Measurements from ENCODE around the gene ANGPT4.
"Not testable (repeated sequence)": the region's sequence is repeated elsewhere in the genome, so short reads cannot be mapped to it uniquely, and the experiment has no call there.

ANGPT4 gene

DNA sequence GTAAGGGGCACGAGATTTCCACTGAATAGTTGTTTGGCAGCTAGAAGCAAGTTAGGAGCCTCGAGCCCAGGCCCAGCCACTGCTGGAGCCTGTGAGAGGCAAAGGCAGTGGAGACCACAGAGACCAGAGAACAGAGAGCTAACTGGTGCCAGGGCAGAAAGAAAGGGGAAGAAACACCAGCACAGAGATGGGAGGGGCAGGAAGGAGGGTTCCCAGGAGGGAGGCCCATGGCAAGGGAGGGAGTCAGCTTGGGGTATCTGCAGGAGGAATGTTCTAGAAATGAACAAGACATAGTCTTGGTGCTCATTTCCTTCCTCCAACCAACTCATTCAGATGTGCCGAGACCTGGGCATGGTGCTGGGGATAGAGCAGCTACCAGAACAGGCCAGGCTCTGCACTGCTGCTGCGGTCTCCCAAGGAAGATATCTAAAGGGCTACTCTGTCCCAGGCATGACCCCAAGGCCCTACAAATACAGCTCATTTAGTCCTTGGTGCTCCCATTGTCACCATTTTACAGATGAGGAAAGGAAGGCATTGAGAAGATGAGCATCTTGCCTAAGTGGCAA is 10.7 kb downstream of the ANGPT4 start:
- no peak for DNase-seq (ENCODE audit: low spot score)

DNA sequence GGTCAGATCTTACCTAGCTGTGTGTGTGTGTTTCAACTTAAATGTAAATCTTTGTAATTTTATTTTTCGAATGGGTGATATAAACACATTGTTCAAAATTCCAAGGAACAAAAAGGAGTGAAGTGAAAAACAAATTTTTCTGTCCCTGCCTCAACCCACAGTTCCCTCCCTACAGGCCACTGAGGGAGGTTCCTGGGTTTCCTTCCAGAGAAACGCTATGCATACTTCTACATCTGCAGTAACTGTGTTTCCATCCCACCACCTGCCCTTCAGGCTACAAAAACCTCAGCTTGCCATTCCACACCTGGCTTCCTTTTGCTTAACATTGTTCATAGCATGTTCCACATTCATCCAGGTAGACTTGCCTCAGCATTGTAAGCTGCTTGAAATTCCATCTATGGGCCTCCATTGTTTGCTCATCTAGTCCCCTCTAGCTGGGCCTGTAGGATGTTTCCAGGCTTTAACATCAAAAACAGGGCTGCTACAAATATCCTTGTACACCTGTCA is 12.0 kb downstream of the ANGPT4 start:
- no peak for DNase-seq (ENCODE audit: low spot score)

DNA sequence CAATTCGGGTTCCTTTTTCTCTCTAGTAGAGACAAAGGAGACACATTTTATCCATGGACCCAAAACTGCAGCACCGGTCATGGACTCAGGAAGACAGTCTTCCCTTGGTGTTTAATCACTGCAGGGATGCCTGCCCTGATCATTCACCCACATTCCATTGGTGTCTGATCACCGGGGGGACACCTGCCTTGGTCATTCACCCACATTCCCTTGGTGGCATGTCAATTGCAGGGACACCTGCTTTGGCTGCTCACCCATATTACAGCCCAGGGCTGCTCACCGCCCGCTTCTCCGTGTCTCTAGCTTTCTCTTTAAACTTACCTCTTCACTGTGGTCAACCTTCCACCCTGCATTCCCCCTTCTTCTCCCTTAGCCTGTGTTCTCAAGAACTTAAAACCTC is 18.7 kb downstream of the ANGPT4 start:
- DNase-seq (ENCODE audit: low spot score): not testable (repeated sequence)

DNA sequence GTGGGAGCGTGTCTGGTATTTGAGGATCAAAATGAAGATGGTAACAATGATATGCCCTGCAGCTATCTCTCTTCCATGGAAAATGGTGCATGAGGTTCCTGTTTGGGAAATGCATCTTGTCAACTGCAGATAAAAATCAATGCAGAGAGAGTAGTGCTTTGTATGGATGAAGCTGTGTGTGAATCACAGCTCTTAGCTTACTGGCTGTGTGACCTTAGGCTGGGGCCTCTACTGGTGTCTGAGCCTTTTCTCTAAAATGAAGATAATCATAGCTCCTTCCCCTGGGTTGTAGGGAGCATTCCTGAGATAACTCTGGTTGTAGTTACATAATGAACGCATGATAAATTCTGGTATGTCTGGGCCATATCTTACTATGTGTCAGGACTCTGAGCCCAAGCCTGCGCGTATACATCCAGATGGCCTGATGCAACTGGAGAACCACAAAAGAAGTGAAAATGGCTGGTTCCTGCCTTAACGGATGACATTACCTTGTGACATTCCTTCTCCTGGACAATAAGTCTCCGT is 19.6 kb downstream of the ANGPT4 start:
- no peak for DNase-seq (ENCODE audit: low spot score)

DNA sequence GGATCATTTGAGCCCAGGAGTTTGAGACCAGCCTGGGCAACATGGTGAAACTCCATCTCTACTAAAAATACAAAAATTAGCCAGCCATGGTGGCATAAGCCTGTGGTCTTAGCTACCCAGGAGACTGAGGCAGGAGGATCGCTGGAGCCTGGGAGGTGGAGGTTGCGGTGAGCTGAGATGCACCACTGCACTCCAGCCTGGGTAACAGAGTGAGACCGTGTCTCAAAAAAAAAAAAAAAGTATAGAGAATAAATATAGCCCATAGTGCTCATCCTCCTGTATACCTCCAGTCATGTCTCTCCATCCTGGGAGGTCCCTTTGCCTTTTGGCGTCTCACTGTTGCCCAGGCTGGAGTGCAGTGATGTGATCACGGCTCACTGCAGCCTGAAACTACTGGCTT is 23.8 kb downstream of the ANGPT4 start:
- DNase-seq (ENCODE audit: low spot score): not testable (repeated sequence)

DNA sequence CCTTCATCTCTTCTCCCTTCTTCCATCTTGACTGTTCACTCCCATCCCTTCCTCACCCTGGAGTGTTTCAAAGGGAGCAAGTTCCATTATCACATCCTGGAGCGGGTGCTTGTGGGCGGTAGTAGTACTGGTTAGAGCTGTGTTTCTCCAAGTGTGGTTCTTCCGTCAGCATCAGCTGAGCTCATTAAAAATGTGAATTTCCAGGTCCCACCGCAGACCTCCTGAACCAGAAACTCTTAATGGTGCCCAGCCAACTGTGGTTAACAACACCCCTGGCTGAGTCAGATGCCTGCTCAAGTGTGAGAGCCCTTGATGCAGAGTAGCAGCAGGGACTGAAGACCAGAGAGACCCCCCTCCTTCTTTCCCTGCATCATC is 24.4 kb downstream of the ANGPT4 start:
- no peak for DNase-seq (ENCODE audit: low spot score)

DNA sequence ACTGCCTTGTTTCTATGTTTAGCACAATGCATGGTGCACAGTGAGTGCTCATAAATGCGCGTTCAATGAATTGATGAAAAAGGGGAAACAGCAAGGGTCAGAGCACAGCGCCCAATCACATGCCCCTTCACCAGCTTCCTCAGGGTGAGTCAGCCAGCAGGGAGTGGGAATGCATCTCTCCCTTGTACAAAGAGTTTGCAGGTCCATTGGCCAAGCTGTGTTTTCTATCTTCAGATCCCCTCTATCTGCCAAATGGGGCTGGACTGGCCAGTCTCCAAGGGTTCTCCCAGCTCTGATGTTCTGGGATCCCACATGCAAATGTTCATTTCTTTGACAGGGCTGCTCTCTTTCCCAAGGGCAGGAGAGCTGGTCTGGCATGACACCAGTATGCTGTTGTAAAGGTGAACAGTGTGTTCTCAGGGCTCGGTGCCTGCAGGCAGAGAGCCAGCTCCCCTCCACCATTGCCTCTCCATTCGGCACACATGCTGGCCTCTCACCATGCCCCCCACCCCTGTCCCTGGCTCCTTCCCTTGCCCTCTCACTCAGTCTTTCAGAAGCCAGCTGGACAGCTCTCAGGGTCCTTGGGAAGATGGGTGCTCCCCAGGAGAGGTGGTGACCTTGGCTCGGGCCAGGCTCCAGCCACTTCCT is 25.0 kb downstream of the ANGPT4 start:
- no peak for DNase-seq (ENCODE audit: low spot score)

DNA sequence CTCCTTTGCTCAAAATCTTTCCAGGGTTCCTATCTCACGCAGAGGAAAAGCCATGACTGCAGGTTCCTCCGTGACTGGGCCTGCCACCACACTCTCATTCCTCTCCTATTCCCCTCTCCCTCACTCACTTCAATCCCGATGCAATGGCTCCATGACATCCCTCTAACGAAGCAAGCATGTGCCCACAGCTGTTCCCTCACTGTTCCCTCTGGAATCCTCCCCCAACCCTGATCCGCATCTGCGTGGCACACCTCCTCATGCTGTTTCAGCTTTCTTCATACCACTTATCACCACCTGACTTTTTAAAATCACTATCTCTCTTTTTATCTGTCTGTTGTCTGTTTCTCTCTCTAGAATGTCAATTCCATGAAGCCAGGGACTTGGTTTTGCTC is 25.5 kb downstream of the ANGPT4 start:
- DNase-seq (ENCODE audit: low spot score): no peak

GRCh38 chr20:889932-890463 is 26.1 kb downstream of the ANGPT4 start:
- DNase-seq (ENCODE audit: low spot score): no peak

DNA sequence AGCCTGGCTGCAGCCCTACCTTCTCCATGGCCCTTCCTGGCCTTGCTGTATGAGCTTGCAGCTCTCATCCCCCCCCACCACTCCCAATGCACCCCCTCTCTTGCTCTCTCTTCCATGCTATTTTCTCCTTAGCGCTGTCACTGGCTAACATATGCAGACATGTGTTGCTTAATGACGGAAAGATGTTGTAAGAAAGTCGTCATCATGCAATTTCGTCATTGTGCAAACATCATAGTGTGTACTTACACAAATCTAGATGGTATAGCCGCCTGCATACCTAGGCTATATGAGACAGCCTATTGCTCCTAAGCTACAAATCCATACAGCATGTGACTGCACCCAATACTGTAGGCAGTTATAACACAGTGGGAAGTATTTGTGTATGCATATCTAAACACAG is 27.0 kb downstream of the ANGPT4 start:
- DNase-seq (ENCODE audit: low spot score): no peak

DNA sequence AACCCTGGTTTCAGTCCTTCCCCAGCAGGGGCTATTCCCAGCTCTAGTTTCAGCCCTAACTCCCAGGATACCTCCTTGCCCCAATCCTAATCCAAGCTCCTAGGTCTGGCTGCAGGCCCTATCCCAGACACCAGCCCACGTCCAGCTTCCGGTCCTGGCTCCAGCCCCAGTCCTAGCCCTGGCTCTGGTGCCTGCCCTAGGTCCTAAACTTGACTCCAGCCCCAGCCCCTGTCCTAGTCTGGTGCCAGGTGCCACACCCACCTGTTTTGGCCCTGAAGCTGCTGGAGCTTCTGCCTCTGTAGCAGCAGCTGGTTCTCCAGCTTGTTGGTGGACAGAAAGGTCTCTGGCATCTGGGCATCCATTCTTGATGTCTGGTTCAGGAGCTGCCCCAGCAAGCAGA is 28.1 kb downstream of the ANGPT4 start:
- DNase-seq (ENCODE audit: low spot score): no peak

DNA sequence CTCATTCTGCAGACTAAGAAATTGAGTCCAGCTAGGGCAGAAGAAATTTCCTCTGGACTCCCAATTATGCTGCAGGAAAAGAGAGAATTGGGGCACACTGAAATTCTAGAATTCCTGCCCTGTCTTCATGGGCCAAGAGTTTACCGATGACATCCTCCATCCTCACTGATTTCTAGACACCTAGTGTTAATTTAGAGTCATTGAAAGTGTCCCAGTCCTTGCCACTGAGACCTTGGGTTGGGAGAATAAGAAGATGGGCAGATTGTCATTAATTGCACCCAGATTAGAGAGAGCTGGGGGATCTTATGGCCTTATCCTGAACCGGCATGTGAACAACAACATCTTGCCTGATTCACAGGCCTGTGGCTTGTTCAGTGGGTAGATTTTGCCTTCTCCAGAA is 29.0 kb downstream of the ANGPT4 start:
- no peak for DNase-seq (ENCODE audit: low spot score)

GRCh38 chr20:884983-885952 is 30.9 kb downstream of the ANGPT4 start:
- peak; percentile 48 for DNase-seq (ENCODE audit: low spot score)

DNA sequence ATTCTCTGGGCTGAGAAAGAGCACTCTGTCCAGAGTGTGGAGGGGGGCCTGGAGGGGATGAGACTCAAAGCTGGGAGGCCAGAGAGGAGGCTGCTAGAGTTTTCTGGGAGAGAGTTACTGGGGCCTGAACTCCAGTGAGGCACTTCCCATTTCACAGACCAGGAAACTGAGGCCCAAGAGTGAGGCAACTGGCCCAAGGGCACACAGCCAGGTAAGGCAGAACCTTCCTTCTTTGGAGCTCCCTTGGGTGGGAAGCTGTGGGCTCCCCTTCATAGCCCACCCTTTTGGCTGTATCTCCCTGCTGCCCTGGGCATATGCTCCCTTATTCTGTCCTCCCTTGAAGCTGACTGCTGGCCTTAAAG is 34.4 kb downstream of the ANGPT4 start:
- DNase-seq (ENCODE audit: low spot score): no peak

DNA sequence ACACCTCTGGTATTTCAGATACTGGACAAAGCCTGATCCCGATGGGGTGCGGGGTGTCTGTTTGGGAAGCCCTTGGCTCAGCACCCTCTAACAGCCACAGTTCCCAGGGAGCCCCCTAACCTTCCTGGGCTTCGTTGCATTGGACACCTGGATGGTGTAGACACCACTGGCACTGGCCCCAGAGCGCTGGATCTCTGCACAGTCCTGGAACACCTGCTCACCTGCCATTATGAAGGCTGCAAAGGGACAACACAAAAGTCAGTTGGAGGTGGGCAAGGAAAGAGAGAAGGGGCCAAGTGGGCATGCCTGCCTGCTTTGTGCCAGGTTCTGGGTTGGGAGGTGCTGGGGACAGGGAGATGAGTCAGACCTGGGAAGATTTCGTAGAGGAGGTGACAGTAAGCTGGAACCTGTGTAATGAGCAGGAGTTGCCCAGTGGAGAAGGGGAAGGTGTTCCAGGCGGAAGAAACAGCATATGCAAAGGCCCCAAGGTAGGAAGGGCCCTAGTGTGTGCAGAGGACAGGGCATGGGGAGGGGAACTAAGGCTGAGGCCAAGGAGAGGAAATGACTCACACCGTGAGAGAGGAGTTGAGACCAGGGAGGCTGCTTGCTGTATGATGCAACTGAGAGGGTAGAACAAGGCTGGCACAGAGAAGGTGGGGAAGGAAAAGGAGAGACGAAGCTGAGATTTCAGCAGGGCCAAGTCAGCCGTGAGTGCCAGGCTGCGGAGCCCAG is 34.9 kb downstream of the ANGPT4 start:
- DNase-seq (ENCODE audit: low spot score): peak; percentile 50

GRCh38 chr20:879626-880025 is 36.5 kb downstream of the ANGPT4 start:
- no peak for DNase-seq (ENCODE audit: low spot score)

- peak; percentile 38 for DNase-seq (ENCODE audit: low spot score)
Observed at GRCh38 chr20:878511-879307, 37.4 kb downstream of the ANGPT4 start.

DNA sequence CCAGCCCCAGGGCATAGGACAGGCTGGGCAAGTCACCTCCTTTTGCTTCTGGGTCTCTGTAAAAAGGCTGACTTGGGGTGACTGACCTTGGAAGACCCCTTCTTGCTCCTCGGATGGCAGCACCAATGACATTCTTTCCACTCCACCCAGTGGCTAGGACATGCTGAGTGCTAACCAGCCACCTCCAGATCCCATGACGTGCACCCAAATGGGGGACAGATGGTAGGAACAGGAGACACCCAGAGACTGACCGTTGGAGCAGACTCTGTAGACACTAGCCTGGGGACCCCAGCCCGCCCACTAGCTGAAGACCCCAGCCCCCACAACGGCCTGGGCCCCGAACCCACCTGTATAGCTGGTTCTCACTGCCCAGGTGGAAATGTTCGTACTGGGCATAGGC is 38.3 kb downstream of the ANGPT4 start:
- no peak for DNase-seq (ENCODE audit: low spot score)

GRCh38 chr20:875115-875514 is 41.0 kb downstream of the ANGPT4 start:
- DNase-seq (ENCODE audit: low spot score): no peak

- DNase-seq (ENCODE audit: low spot score): no peak
Observed at GRCh38 chr20:873875-874607, 42.1 kb downstream of the ANGPT4 start.

Data from AG08395 (cell line).